ENCODE results near the gene KCNIP1.

DNA sequence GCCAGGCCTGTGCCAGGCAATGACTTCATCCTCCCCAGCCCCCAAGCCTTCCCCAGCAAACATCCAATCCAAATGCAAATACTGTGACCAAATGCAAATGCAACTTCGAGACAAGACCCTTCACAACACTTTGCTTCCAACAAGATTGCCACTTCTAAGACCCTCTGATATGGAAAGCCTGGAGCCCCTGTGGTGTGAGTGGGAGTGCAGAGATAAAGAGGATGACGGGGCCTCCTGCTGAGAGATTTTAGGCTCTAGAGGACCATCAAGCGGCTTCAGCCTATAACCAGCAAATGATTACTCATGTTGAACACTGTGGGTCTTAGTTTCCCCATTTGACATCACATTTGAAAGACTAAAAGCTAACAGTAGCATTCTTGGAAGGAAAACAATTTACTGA is 233.1 kb downstream of the KCNIP1 start:
- TF ChIP-seq, protein P1, sequence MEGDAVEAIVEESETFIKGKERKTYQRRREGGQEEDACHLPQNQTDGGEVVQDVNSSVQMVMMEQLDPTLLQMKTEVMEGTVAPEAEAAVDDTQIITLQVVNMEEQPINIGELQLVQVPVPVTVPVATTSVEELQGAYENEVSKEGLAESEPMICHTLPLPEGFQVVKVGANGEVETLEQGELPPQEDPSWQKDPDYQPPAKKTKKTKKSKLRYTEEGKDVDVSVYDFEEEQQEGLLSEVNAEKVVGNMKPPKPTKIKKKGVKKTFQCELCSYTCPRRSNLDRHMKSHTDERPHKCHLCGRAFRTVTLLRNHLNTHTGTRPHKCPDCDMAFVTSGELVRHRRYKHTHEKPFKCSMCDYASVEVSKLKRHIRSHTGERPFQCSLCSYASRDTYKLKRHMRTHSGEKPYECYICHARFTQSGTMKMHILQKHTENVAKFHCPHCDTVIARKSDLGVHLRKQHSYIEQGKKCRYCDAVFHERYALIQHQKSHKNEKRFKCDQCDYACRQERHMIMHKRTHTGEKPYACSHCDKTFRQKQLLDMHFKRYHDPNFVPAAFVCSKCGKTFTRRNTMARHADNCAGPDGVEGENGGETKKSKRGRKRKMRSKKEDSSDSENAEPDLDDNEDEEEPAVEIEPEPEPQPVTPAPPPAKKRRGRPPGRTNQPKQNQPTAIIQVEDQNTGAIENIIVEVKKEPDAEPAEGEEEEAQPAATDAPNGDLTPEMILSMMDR (IDR thresholded peaks at IDR 0.05), result no peak
- TF ChIP-seq EP300 (IDR thresholded peaks at IDR 0.05) (no peak), POLR2A (IDR thresholded peaks at IDR 0.05) (no peak)
